Measurements from ENCODE around the gene EHMT2. TPM values are rescaled to one million over a fixed set of nuclear protein-coding genes. Genes with fewer than 3 reads are reported as not detected.

Gene EHMT2
- total RNA-seq, 1 experiment from 2014 or later = 84.0 TPM

GRCh38 chr6:31930962-31931361 lies 33.5 kb upstream of the EHMT2 start:
- ChIA-PET CTCF (no interaction called here), RAD21 (ENCODE audit: low non-redundant PET in 1 of 2, low total read pairs in 2 of 2, uncharacterized antibody in 2 of 2, unreplicated experiment in 2 of 2) (no interaction called here), POLR2A (no interaction called here)
- H3K4me2 ChIP-seq (ENCODE audit: low read length) = no peak overlapping the region
- H3K9ac ChIP-seq (ENCODE audit: low read length) = no peak overlapping the region
- no peak overlapping the region for H3K27ac ChIP-seq (ENCODE audit: low read depth, low read length)
- H3K27me3 ChIP-seq (ENCODE audit: insufficient read depth, low read length) = no peaks in the 10 kb centered on the region
- H3K4me3 ChIP-seq (replicated peaks in 1 of 2; ENCODE audit: low read depth in 1 of 2, low read length in 2 of 2) = no peak overlapping the region
- DNase-seq (ENCODE audit: low read depth, low spot score) (no peak), ATAC-seq (no peak)
- peaks cover 0 to 3% of the 10 kb centered on the region in 2 experiments; a peak in 2 of 4 replicates for H3K4me1 ChIP-seq (ENCODE audit: control insufficient read depth in 1 of 2, insufficient read depth in 2 of 2, low read length in 2 of 2)
- intact Hi-C loops (cut with micrococcal nuclease) = no loop called here
- no TSS peak for BruUV-seq (replicated peaks)
- no peaks in the 10 kb centered on the region for H3K79me2 ChIP-seq (ENCODE audit: insufficient read depth, low read length)
- H3K9me3 ChIP-seq (ENCODE audit: control insufficient read depth in 1 of 2, insufficient read depth in 1 of 2, low read depth in 1 of 2, low read length in 2 of 2) = no peaks in the 10 kb centered on the region
- no peaks in the 10 kb centered on the region for H3K9me2 ChIP-seq (ENCODE audit: insufficient read depth)
- no peaks in the 10 kb centered on the region for H3K36me3 ChIP-seq (ENCODE audit: control insufficient read depth in 1 of 2, insufficient read depth in 2 of 2, low read length in 2 of 2)
- no peak for TF ChIP-seq POLR2AphosphoS5 (IDR thresholded peaks at IDR 0.05; ENCODE audit: low read depth, low read length)
- no peak for TF ChIP-seq JUND (IDR thresholded peaks at IDR 0.05)
- TF ChIP-seq CEBPB (IDR thresholded peaks at IDR 0.05; ENCODE audit: low read depth) = no peak
- TF ChIP-seq TCF7L2 (IDR thresholded peaks at IDR 0.05; ENCODE audit: borderline replicate concordance, extremely low read depth, insufficient read depth, insufficient read length) = no peak
- TF ChIP-seq SP1 (IDR thresholded peaks at IDR 0.05; ENCODE audit: low read depth) = no peak
- TF ChIP-seq CTCF (IDR thresholded peaks at IDR 0.05 in 2 of 3, conservative IDR thresholded peaks at IDR 0.05 in 1 of 3; ENCODE audit: borderline replicate concordance in 1 of 3, insufficient read depth in 1 of 3, low read depth in 2 of 3, low read length in 2 of 3) = no peak
- TF ChIP-seq REST (IDR thresholded peaks at IDR 0.05; ENCODE audit: low read depth) = no peak
- no peak for TF ChIP-seq ZFX (IDR thresholded peaks at IDR 0.05)
- no peak for TF ChIP-seq ZBTB33 (IDR thresholded peaks at IDR 0.05; ENCODE audit: extremely low read depth, insufficient replicate concordance, low read length)
- TF ChIP-seq POLR2A (IDR thresholded peaks at IDR 0.05; ENCODE audit: borderline replicate concordance, extremely low read depth, insufficient read depth, insufficient read length) = no peak
- no peak for TF ChIP-seq EZH2phosphoT487 (IDR thresholded peaks at IDR 0.05; ENCODE audit: borderline replicate concordance)
- TF ChIP-seq FOSL1 (IDR thresholded peaks at IDR 0.05; ENCODE audit: low read depth) = no peak
- TF ChIP-seq, protein P1, sequence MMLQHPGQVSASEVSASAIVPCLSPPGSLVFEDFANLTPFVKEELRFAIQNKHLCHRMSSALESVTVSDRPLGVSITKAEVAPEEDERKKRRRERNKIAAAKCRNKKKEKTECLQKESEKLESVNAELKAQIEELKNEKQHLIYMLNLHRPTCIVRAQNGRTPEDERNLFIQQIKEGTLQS (IDR thresholded peaks at IDR 0.05) = no peak
- no peak for TF ChIP-seq SRF (IDR thresholded peaks at IDR 0.05; ENCODE audit: low read depth)
- no peak overlapping the region for H2AFZ ChIP-seq (ENCODE audit: low read depth, low read length, poor library complexity, severe bottlenecking)
- H4K20me1 ChIP-seq (ENCODE audit: insufficient read depth) = no peaks in the 10 kb centered on the region

Measured in HCT116 (cell line).